ENCODE measurements around the gene CFP. TPM values are rescaled to one million over a fixed set of nuclear protein-coding genes. Genes with fewer than 3 reads are reported as not detected.
A peak's percentile ranks its signal among the peaks of the same experiment; 100 is the strongest.

The CFP gene
- total RNA-seq, 1 donor from 2014 or later: 0.51 TPM

GRCh38 chrX:47645530-47645929, 15.8 kb upstream of the CFP start:
- Mint-ChIP-seq H3K27ac (no peak overlapping the region), H3K4me3 (no peak overlapping the region), H3K9me3 (no peaks in the 10 kb centered on the region), H3K27me3 (no peaks in the 10 kb centered on the region), H3K36me3 (peaks cover 10% of the 10 kb centered on the region), H3K4me1 (ENCODE audit: unreplicated experiment) (peaks cover 12% of the 10 kb centered on the region)
- DNase-seq (ENCODE audit: extremely low spot score, unreplicated experiment): no peak
- TF ChIP-seq, protein P1, sequence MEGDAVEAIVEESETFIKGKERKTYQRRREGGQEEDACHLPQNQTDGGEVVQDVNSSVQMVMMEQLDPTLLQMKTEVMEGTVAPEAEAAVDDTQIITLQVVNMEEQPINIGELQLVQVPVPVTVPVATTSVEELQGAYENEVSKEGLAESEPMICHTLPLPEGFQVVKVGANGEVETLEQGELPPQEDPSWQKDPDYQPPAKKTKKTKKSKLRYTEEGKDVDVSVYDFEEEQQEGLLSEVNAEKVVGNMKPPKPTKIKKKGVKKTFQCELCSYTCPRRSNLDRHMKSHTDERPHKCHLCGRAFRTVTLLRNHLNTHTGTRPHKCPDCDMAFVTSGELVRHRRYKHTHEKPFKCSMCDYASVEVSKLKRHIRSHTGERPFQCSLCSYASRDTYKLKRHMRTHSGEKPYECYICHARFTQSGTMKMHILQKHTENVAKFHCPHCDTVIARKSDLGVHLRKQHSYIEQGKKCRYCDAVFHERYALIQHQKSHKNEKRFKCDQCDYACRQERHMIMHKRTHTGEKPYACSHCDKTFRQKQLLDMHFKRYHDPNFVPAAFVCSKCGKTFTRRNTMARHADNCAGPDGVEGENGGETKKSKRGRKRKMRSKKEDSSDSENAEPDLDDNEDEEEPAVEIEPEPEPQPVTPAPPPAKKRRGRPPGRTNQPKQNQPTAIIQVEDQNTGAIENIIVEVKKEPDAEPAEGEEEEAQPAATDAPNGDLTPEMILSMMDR (conservative IDR thresholded peaks at IDR 0.05): no peak

DNA sequence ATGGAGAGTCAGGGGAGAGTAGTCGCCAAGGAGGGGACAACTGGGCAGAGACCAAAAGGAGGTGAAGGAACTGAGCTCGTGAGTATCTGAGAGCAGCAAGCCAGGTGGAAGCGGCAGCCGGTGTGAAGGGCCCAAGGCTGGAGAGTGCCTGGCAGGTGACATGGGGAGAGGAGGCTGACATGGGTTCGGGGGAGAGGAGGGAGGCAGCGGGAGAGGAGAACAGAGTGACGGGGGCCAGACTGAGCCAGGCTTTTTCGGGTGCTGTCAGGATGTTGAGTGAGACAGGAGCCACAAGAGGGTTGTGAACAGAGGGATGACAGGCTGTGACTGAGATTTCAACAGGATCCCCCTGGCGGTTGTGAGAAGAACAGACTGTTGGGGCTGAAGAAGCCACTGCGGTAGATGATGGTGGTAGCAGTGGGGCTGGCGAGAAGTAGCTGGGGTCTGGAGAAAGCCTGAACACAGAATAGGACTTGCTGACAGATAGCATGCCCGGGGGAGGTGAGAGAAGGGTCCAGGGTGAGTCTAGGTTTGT, 14.9 kb upstream of the CFP start:
- Mint-ChIP-seq H3K4me1 (ENCODE audit: unreplicated experiment) (peaks cover 12% of the 10 kb centered on the region), H3K4me3 (no peak overlapping the region), H3K27ac (peak overlapping the region; percentile 66), H3K9me3 (no peaks in the 10 kb centered on the region), H3K36me3 (peaks cover 18% of the 10 kb centered on the region), H3K27me3 (no peaks in the 10 kb centered on the region)
- TF ChIP-seq, protein P1 (conservative IDR thresholded peaks at IDR 0.05): peak; percentile 66
- no peak for DNase-seq (ENCODE audit: extremely low spot score, unreplicated experiment)

- TF ChIP-seq, protein P1 (conservative IDR thresholded peaks at IDR 0.05): peak; percentile 57
- Mint-ChIP-seq H3K4me1 (ENCODE audit: unreplicated experiment) (peaks cover 5% of the 10 kb centered on the region), H3K9me3 (no peaks in the 10 kb centered on the region), H3K4me3 (no peak overlapping the region), H3K27me3 (no peaks in the 10 kb centered on the region), H3K36me3 (peaks cover 20% of the 10 kb centered on the region), H3K27ac (no peak overlapping the region)
- DNase-seq (ENCODE audit: extremely low spot score, unreplicated experiment): no peak
Measured at GRCh38 chrX:47643926-47644325, 14.2 kb upstream of the CFP start.

- H3K27ac Mint-ChIP-seq: no peak overlapping the region
- H3K9me3 Mint-ChIP-seq: no peaks in the 10 kb centered on the region
- no peak for DNase-seq (ENCODE audit: extremely low spot score, unreplicated experiment)
- H3K36me3 Mint-ChIP-seq: peaks cover 15% of the 10 kb centered on the region
- no peak overlapping the region for H3K4me3 Mint-ChIP-seq
- TF ChIP-seq, protein P1 (conservative IDR thresholded peaks at IDR 0.05): no peak
- H3K27me3 Mint-ChIP-seq: no peaks in the 10 kb centered on the region
- H3K4me1 Mint-ChIP-seq (ENCODE audit: unreplicated experiment): no peaks in the 10 kb centered on the region
Measured at GRCh38 chrX:47638816-47639215, 9.1 kb upstream of the CFP start.

DNA sequence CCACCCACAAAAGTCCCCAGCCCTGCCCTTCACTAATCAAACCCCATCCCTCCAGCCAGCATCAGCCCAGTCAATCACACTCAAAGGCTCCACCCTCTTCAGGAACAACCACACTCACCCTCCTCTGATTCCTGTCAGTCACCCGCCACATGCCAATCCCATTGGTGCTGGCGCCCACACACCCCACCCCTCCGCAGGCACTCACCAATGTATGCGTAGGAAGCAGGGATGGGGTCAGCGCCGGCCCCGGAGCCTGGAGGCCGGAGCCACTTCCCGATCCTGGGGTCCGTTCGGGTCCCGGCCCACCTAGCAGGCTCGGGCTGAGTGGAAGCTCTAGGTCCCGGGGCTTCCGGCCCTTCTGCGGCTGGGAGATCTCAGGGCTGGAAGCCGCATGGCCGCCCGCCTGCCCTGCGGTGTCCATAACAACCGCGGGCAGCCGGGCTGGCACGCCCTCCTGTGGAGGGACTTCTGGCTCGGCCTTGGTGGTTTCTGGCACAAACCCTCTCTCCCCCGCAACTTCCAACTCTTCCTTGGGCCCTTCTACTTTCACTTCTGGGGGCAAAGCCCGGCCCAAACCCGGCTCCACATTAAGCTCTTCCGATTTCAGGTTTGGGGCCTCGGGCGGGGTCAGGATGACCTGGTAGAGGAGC, 7.9 kb upstream of the CFP start:
- H3K27ac Mint-ChIP-seq: no peak overlapping the region
- TF ChIP-seq, protein P1 (conservative IDR thresholded peaks at IDR 0.05): no peak
- no peaks in the 10 kb centered on the region for H3K4me1 Mint-ChIP-seq (ENCODE audit: unreplicated experiment)
- DNase-seq (ENCODE audit: extremely low spot score, unreplicated experiment): no peak
- peaks cover 15% of the 10 kb centered on the region for H3K36me3 Mint-ChIP-seq
- H3K9me3 Mint-ChIP-seq: no peaks in the 10 kb centered on the region
- no peak overlapping the region for H3K4me3 Mint-ChIP-seq
- no peaks in the 10 kb centered on the region for H3K27me3 Mint-ChIP-seq

Data from type B pancreatic cell (in vitro differentiated cells).